ENCODE results near the gene MS4A4A. TPM values are rescaled to one million over a fixed set of nuclear protein-coding genes. Genes with fewer than 3 reads are reported as not detected.

MS4A4A gene
- total and polyA plus RNA-seq, 10 of the 15 experiments (the other 5 are each of a cell fraction or from before 2014, with no cell fraction given), result 0.10 to 2.4 (median 0.68) TPM

DNA sequence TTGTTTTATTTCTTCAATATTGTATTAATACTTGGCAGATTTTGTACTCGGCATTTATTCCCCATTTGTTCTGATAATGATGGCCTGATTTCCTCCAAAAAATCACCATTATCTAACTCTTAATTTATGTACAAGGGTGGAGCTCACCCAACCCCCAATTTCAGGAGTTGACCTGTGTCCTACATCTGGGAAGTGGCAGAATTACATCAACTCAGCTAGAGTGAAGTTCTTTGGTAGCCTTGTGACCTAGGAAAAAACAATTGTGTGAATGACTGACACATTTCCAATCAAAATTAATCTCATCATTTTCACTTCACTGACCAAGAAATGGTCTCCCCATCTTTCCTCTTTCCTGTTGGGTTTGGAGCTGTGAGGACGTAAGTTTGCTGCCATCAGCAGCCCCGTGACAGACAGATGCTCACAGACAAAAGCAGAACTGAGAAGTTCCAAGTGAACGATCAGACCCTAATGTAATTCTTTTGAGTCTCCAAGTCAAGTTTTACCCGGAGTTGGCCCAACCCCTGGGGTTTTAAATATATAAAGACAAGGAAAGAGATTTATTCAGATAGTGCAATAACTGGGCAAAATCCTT lies 30.0 kb downstream of the MS4A4A start (continued):
- TF ChIP-seq, protein P1, sequence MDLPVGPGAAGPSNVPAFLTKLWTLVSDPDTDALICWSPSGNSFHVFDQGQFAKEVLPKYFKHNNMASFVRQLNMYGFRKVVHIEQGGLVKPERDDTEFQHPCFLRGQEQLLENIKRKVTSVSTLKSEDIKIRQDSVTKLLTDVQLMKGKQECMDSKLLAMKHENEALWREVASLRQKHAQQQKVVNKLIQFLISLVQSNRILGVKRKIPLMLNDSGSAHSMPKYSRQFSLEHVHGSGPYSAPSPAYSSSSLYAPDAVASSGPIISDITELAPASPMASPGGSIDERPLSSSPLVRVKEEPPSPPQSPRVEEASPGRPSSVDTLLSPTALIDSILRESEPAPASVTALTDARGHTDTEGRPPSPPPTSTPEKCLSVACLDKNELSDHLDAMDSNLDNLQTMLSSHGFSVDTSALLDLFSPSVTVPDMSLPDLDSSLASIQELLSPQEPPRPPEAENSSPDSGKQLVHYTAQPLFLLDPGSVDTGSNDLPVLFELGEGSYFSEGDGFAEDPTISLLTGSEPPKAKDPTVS (IDR thresholded peaks at IDR 0.05; ENCODE audit: low read depth, low read length), result no peak
- peak; percentile 36 to 81; a peak in 3 of 4 replicates for TF ChIP-seq BHLHE40 (IDR thresholded peaks at IDR 0.05; ENCODE audit: borderline replicate concordance in 1 of 2, low read depth in 2 of 2, low read length in 1 of 2)
- TF ChIP-seq TBL1XR1 (IDR thresholded peaks at IDR 0.05; ENCODE audit: low read depth, low read length), result no peak
- no peak for TF ChIP-seq GABPA (IDR thresholded peaks at IDR 0.05; ENCODE audit: low read depth)
- TF ChIP-seq SUZ12 (IDR thresholded peaks at IDR 0.05; ENCODE audit: unreplicated experiment), result no peak
- no peak for TF ChIP-seq SREBF1 (IDR thresholded peaks at IDR 0.05; ENCODE audit: low read length)
- no peak for TF ChIP-seq RAD21 (IDR thresholded peaks at IDR 0.05; ENCODE audit: insufficient read depth, low read depth, low read length)
- peak; percentile 75; the same call in 1 of the 2 replicates for TF ChIP-seq ZNF217 (IDR thresholded peaks at IDR 0.05)
- TF ChIP-seq ASH2L (IDR thresholded peaks at IDR 0.05; ENCODE audit: borderline replicate concordance, low read depth), result no peak
- no peak for TF ChIP-seq RCOR1 (conservative IDR thresholded peaks at IDR 0.05; ENCODE audit: low read depth, low read length)
- TF ChIP-seq, protein P2, sequence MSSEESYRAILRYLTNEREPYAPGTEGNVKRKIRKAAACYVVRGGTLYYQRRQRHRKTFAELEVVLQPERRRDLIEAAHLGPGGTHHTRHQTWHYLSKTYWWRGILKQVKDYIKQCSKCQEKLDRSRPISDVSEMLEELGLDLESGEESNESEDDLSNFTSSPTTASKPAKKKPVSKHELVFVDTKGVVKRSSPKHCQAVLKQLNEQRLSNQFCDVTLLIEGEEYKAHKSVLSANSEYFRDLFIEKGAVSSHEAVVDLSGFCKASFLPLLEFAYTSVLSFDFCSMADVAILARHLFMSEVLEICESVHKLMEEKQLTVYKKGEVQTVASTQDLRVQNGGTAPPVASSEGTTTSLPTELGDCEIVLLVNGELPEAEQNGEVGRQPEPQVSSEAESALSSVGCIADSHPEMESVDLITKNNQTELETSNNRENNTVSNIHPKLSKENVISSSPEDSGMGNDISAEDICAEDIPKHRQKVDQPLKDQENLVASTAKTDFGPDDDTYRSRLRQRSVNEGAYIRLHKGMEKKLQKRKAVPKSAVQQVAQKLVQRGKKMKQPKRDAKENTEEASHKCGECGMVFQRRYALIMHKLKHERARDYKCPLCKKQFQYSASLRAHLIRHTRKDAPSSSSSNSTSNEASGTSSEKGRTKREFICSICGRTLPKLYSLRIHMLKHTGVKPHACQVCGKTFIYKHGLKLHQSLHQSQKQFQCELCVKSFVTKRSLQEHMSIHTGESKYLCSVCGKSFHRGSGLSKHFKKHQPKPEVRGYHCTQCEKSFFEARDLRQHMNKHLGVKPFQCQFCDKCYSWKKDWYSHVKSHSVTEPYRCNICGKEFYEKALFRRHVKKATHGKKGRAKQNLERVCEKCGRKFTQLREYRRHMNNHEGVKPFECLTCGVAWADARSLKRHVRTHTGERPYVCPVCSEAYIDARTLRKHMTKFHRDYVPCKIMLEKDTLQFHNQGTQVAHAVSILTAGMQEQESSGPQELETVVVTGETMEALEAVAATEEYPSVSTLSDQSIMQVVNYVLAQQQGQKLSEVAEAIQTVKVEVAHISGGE (CRISPR knock-in tag; IDR thresholded peaks at IDR 0.05), result no peak
- no peak for TF ChIP-seq TARDBP (IDR thresholded peaks at IDR 0.05; ENCODE audit: borderline replicate concordance)
- TF ChIP-seq MTA2 (IDR thresholded peaks at IDR 0.05; ENCODE audit: low read depth), result peak; percentile 92
- TF ChIP-seq PAX5 (IDR thresholded peaks at IDR 0.05; ENCODE audit: borderline replicate concordance, low read depth, low read length), result peak; percentile 59; the same call in 1 of the 2 replicates
- no peak for TF ChIP-seq USF1 (IDR thresholded peaks at IDR 0.05; ENCODE audit: borderline replicate concordance, extremely low read length, insufficient read depth, low read depth, low read length)
- no peak for TF ChIP-seq CBFB (IDR thresholded peaks at IDR 0.05; ENCODE audit: low read depth)
- peak; percentile 82 for TF ChIP-seq IRF4 (IDR thresholded peaks at IDR 0.05; ENCODE audit: low read depth, low read length)
- no peak for TF ChIP-seq CBX5 (IDR thresholded peaks at IDR 0.05; ENCODE audit: low read depth)
- TF ChIP-seq SMAD1 (IDR thresholded peaks at IDR 0.05; ENCODE audit: low read depth, partially characterized antibody), result peak; percentile 10
- no peak for TF ChIP-seq EGR1 (IDR thresholded peaks at IDR 0.05; ENCODE audit: borderline replicate concordance in 1 of 2, low read depth in 2 of 2, low read length in 2 of 2)
- no peak for TF ChIP-seq RB1 (IDR thresholded peaks at IDR 0.05; ENCODE audit: borderline replicate concordance)
- no peak for TF ChIP-seq NFXL1 (IDR thresholded peaks at IDR 0.05; ENCODE audit: borderline replicate concordance)
- TF ChIP-seq STAT1 (conservative IDR thresholded peaks at IDR 0.05), result no peak

Measured in GM12878 (cell line).